ENCODE data around the gene AKIP1. TPM values are rescaled to one million over a fixed set of nuclear protein-coding genes. Genes with fewer than 3 reads are reported as not detected.
"Not testable (repeated sequence)": the region's sequence is repeated elsewhere in the genome, so short reads cannot be mapped to it uniquely, and the experiment has no call there.

The AKIP1 gene
- total RNA-seq, 1 experiment from 2014 or later: 64.6 TPM

GRCh38 chr11:8886322-8886721 is 24.7 kb upstream of the AKIP1 start:
- Mint-ChIP-seq H3K4me1 (ENCODE audit: insufficient read depth, unreplicated experiment) (peaks cover 7% of the 10 kb centered on the region), H3K27ac (ENCODE audit: low read depth, unreplicated experiment) (no peak overlapping the region), H3K36me3 (ENCODE audit: insufficient read depth, unreplicated experiment) (no peaks in the 10 kb centered on the region), H3K9me3 (ENCODE audit: unreplicated experiment) (no peaks in the 10 kb centered on the region), H3K4me3 (ENCODE audit: unreplicated experiment) (no peak overlapping the region), H3K27me3 (ENCODE audit: insufficient read depth, unreplicated experiment) (no peaks in the 10 kb centered on the region)
- ChIA-PET POLR2A (no interaction called here), CTCF (no interaction called here)
- no peak for TF ChIP-seq CTCF (IDR thresholded peaks at IDR 0.05; ENCODE audit: unreplicated experiment)
- BruUV-seq (replicated peaks): no TSS peak
- intact Hi-C loops (cut with micrococcal nuclease): no loop called here
- no peak for DNase-seq (ENCODE audit: unreplicated experiment)

- H3K36me3 Mint-ChIP-seq (ENCODE audit: insufficient read depth, unreplicated experiment); H3K4me1 Mint-ChIP-seq (ENCODE audit: insufficient read depth, unreplicated experiment); intact Hi-C loops (cut with micrococcal nuclease); DNase-seq (ENCODE audit: unreplicated experiment); H3K27me3 Mint-ChIP-seq (ENCODE audit: insufficient read depth, unreplicated experiment); CTCF ChIA-PET; POLR2A ChIA-PET; BruUV-seq (replicated peaks); H3K4me3 Mint-ChIP-seq (ENCODE audit: unreplicated experiment); H3K27ac Mint-ChIP-seq (ENCODE audit: low read depth, unreplicated experiment); H3K9me3 Mint-ChIP-seq (ENCODE audit: unreplicated experiment): not testable (repeated sequence)
These were observed 19.8 kb upstream of the AKIP1 start for GRCh38 chr11:8891185-8891584.

GRCh38 chr11:8899119-8899753 is 11.8 kb upstream of the AKIP1 start:
- BruUV-seq (replicated peaks): no TSS peak
- H3K27ac Mint-ChIP-seq (ENCODE audit: low read depth, unreplicated experiment): no peak overlapping the region
- TF ChIP-seq CTCF (IDR thresholded peaks at IDR 0.05; ENCODE audit: unreplicated experiment): no peak
- ChIA-PET CTCF (no interaction called here), POLR2A (no interaction called here)
- no peak overlapping the region for H3K4me3 Mint-ChIP-seq (ENCODE audit: unreplicated experiment)
- H3K27me3 Mint-ChIP-seq (ENCODE audit: insufficient read depth, unreplicated experiment): no peaks in the 10 kb centered on the region
- no peaks in the 10 kb centered on the region for H3K36me3 Mint-ChIP-seq (ENCODE audit: insufficient read depth, unreplicated experiment)
- DNase-seq (ENCODE audit: unreplicated experiment): no peak
- H3K4me1 Mint-ChIP-seq (ENCODE audit: insufficient read depth, unreplicated experiment): no peaks in the 10 kb centered on the region
- H3K9me3 Mint-ChIP-seq (ENCODE audit: unreplicated experiment): peaks cover 10% of the 10 kb centered on the region
- intact Hi-C loops (cut with micrococcal nuclease): no loop called here

GRCh38 chr11:8905528-8906165 is 5.3 kb upstream of the AKIP1 start:
- POLR2A ChIA-PET: interaction anchor here (0.8 to 2.4 kb wide), 8 partner anchors 35 to 233 kb away, joined by 3 to 14 read pairs (median 6); partner anchors contain the start of gene TMEM9B
- Mint-ChIP-seq H3K9me3 (ENCODE audit: unreplicated experiment) (no peaks in the 10 kb centered on the region), H3K4me1 (ENCODE audit: insufficient read depth, unreplicated experiment) (peaks cover 26% of the 10 kb centered on the region), H3K27ac (ENCODE audit: low read depth, unreplicated experiment) (peak overlapping the region; percentile 79), H3K27me3 (ENCODE audit: insufficient read depth, unreplicated experiment) (no peaks in the 10 kb centered on the region), H3K4me3 (ENCODE audit: unreplicated experiment) (peak overlapping the region; percentile 15), H3K36me3 (ENCODE audit: insufficient read depth, unreplicated experiment) (peaks cover 7% of the 10 kb centered on the region)
- BruUV-seq (replicated peaks): TSS peak; percentile 85
- peak; percentile 83 for DNase-seq (ENCODE audit: unreplicated experiment)
- CTCF ChIA-PET: no interaction called here
- intact Hi-C loops (cut with micrococcal nuclease): loop anchor here (1.0 kb wide), 1 partner anchor 34 kb away; no protein-coding TSS in a partner anchor
- TF ChIP-seq CTCF (IDR thresholded peaks at IDR 0.05; ENCODE audit: unreplicated experiment): no peak
